DND-41 (cell line): ENCODE measurements around the gene RNU2-1.
A peak's percentile ranks its signal among the peaks of the same experiment; 100 is the strongest.

Experiments used
- ATAC-seq: fragments of 200-7000 bp; cut with Tn5 transposase; 3 replicates; pipeline ENCODE4 v1.9.1; 2021; ENCODE audit warnings: low read depth; ENCODE audit not compliant: insufficient read depth
- DNase-seq: peaks from one replicate; pipeline ENCODE4 v3.0.0-alpha.2; 2020
- H2AFZ ChIP-seq: 2 replicates; pipeline ENCODE4 v1.6.0; 2012; ENCODE audit warnings: low read depth, low read length
- H3K27ac ChIP-seq: 2 replicates; pipeline ENCODE4 v1.5.1; 2012; ENCODE audit warnings: low read length, inconsistent platforms
- H3K27me3 ChIP-seq: fragments of 200-600 bp; sonication (generic); 2 replicates; pipeline ENCODE4 v1.6.0; 2012; ENCODE audit warnings: low read length, mild to moderate bottlenecking, inconsistent platforms; ENCODE audit not compliant: insufficient read depth, poor library complexity
- H3K36me3 ChIP-seq: 2 replicates; pipeline ENCODE4 v1.5.1; 2012; ENCODE audit warnings: low read length, inconsistent platforms; ENCODE audit not compliant: insufficient read depth
- H3K4me1 ChIP-seq: 2 replicates; pipeline ENCODE4 v1.5.1; 2012; ENCODE audit warnings: mild to moderate bottlenecking, low read length; ENCODE audit not compliant: insufficient read depth
- H3K4me2 ChIP-seq: 2 replicates; pipeline ENCODE4 v1.6.0; 2012; ENCODE audit warnings: mild to moderate bottlenecking, moderate library complexity, low read length, inconsistent platforms; ENCODE audit not compliant: insufficient read depth
- H3K4me3 ChIP-seq, 2 experiments: fragments of 200-600 bp in 1 of 2; shearing (Covaris generic) in 1 of 2; 2 replicates each; pipeline ENCODE4 v1.5.1; 2012 to 2016; ENCODE audit warnings: inconsistent platforms in 2 of 2, low read length in 2 of 2, mild to moderate bottlenecking in 2 of 2, low read depth in 1 of 2, moderate library complexity in 1 of 2
- H3K79me2 ChIP-seq: 2 replicates; pipeline ENCODE4 v1.6.0; 2012; ENCODE audit warnings: low read length, inconsistent platforms; ENCODE audit not compliant: insufficient read depth
- H3K9ac ChIP-seq: 2 replicates; pipeline ENCODE4 v1.6.0; 2012; ENCODE audit warnings: low read depth, mild to moderate bottlenecking, inconsistent platforms, low read length, moderate library complexity
- H3K9me3 ChIP-seq: 2 replicates; pipeline ENCODE4 v1.5.1; 2012; ENCODE audit warnings: low read length, moderate library complexity, mild to moderate bottlenecking, inconsistent platforms; ENCODE audit not compliant: insufficient read depth, severe bottlenecking
- H4K20me1 ChIP-seq: 2 replicates; pipeline ENCODE4 v1.6.0; 2012; ENCODE audit warnings: low read length; ENCODE audit not compliant: insufficient read depth
- CTCF ChIP-seq: IDR thresholded peaks from 2 replicates; pipeline ENCODE4 v1.5.1; 2012; ENCODE audit warnings: borderline replicate concordance, low read length, moderate library complexity, mild to moderate bottlenecking; ENCODE audit not compliant: poor library complexity, severe bottlenecking; ENCODE audit errors: extremely low read depth
- EZH2 ChIP-seq: IDR thresholded peaks from 3 replicates; pipeline ENCODE4 v1.6.1; 2012; ENCODE audit warnings: borderline replicate concordance, low read depth, mild to moderate bottlenecking, moderate library complexity, low read length, inconsistent platforms; ENCODE audit not compliant: severe bottlenecking

The RNU2-1 gene

GRCh38 chr17:43224146-43224705, 9.6 kb downstream of the RNU2-1 start:
- H3K27ac ChIP-seq: no peak overlapping the region
- DNase-seq (peak; percentile 2), ATAC-seq (no peak)
- no peak overlapping the region for H3K9ac ChIP-seq
- no peak overlapping the region for H3K4me2 ChIP-seq
- no peaks in the 10 kb centered on the region for H3K4me1 ChIP-seq
- H3K36me3 ChIP-seq: peaks cover 11% of the 10 kb centered on the region; the same call in 1 of the 2 replicates
- H3K4me3 ChIP-seq: no peak overlapping the region
- TF ChIP-seq EZH2 (no peak), CTCF (no peak)
- H3K9me3 ChIP-seq: no peaks in the 10 kb centered on the region
- H3K27me3 ChIP-seq: no peaks in the 10 kb centered on the region
- H4K20me1 ChIP-seq: no peaks in the 10 kb centered on the region
- no peaks in the 10 kb centered on the region for H3K79me2 ChIP-seq
- no peak overlapping the region for H2AFZ ChIP-seq

- Histone ChIP-seq H3K9ac (no peak overlapping the region), H3K4me2 (no peak overlapping the region), H3K79me2 (no peaks in the 10 kb centered on the region), H2AFZ (no peak overlapping the region), H3K9me3 (no peaks in the 10 kb centered on the region), H3K27me3 (no peaks in the 10 kb centered on the region), H3K27ac (no peak overlapping the region), H4K20me1 (no peaks in the 10 kb centered on the region), H3K4me1 (no peaks in the 10 kb centered on the region), H3K4me3 (no peak overlapping the region), H3K36me3 (peaks cover 24% of the 10 kb centered on the region)
- ATAC-seq (no peak), DNase-seq (no peak)
- no peak for TF ChIP-seq CTCF
- TF ChIP-seq EZH2: no peak
Observed at GRCh38 chr17:43220511-43221125, 13.2 kb downstream of the RNU2-1 start.

GRCh38 chr17:43219746-43220380, 13.9 kb downstream of the RNU2-1 start:
- H3K9me3 ChIP-seq: no peaks in the 10 kb centered on the region
- no peak for DNase-seq
- no peaks in the 10 kb centered on the region for H3K79me2 ChIP-seq
- no peak for ATAC-seq
- no peaks in the 10 kb centered on the region for H4K20me1 ChIP-seq
- no peaks in the 10 kb centered on the region for H3K27me3 ChIP-seq
- TF ChIP-seq EZH2 (no peak), CTCF (no peak)
- H3K36me3 ChIP-seq: peaks cover 26% of the 10 kb centered on the region
- no peak overlapping the region for H3K9ac ChIP-seq
- no peak overlapping the region for H3K4me2 ChIP-seq
- H3K4me1 ChIP-seq: no peaks in the 10 kb centered on the region
- no peak overlapping the region for H3K27ac ChIP-seq
- H2AFZ ChIP-seq: no peak overlapping the region
- no peak overlapping the region for H3K4me3 ChIP-seq
